Neural progenitor cell (in vitro differentiated cells): Measurements from ENCODE around the gene LRRC26. TPM values are rescaled to one million over a fixed set of nuclear protein-coding genes. Genes with fewer than 3 reads are reported as not detected.

Experiments used
- DNase-seq: peaks from one replicate; pipeline ENCODE4 v3.0.0-alpha.2; 2016; ENCODE audit warnings: low spot score
- H2AFZ ChIP-seq: fragments of 200-600 bp; sonication (generic); replicated peaks from 2 replicates; pipeline ENCODE4 v1.6.1; 2016; ENCODE audit warnings: antibody characterized with exemption
- H3F3A ChIP-seq: fragments of 200-600 bp; sonication (generic); 2 replicates; pipeline ENCODE4 v1.6.1; 2016; ENCODE audit warnings: antibody characterized with exemption, low read depth
- H3K27ac ChIP-seq: fragments of 200-600 bp; sonication (generic); 2 replicates; pipeline ENCODE4 v1.5.1; 2016; ENCODE audit warnings: mild to moderate bottlenecking
- H3K27me3 ChIP-seq: fragments of 200-600 bp; sonication (generic); 2 replicates; pipeline ENCODE4 v1.6.1; 2016; ENCODE audit warnings: mild to moderate bottlenecking, moderate library complexity
- H3K36me3 ChIP-seq: fragments of 200-600 bp; sonication (generic); 2 replicates; pipeline ENCODE4 v1.5.1; 2016
- H3K4me1 ChIP-seq: fragments of 200-600 bp; sonication (generic); 2 replicates; pipeline ENCODE4 v1.6.1; 2016; ENCODE audit warnings: mixed run types
- H3K4me2 ChIP-seq: fragments of 200-600 bp; sonication (generic); 2 replicates; pipeline ENCODE4 v1.6.1; 2016
- H3K4me3 ChIP-seq: fragments of 200-600 bp; sonication (generic); 2 replicates; pipeline ENCODE4 v1.5.1; 2016
- H3K79me2 ChIP-seq: fragments of 200-600 bp; sonication (generic); 2 replicates; pipeline ENCODE4 v1.6.1; 2016; ENCODE audit warnings: low read depth
- H3K9ac ChIP-seq: fragments of 200-600 bp; sonication (generic); 2 replicates; pipeline ENCODE4 v1.6.1; 2016
- H3K9me3 ChIP-seq: fragments of 200-600 bp; sonication (generic); 2 replicates; pipeline ENCODE4 v1.5.1; 2016; ENCODE audit warnings: low read depth
- H4K20me1 ChIP-seq: fragments of 200-600 bp; sonication (generic); 2 replicates; pipeline ENCODE4 v1.6.1; 2016; ENCODE audit warnings: low read depth
- H3K27ac Mint-ChIP-seq: 3 replicates; pipeline ENCODE4 v1.8.0; 2021; ENCODE audit warnings: mixed read lengths
- H3K27me3 Mint-ChIP-seq: 2 replicates; pipeline ENCODE4 v1.8.0; 2022; ENCODE audit warnings: low read depth, mild to moderate bottlenecking, inconsistent platforms, moderate library complexity, mixed read lengths; ENCODE audit not compliant: insufficient read depth
- H3K36me3 Mint-ChIP-seq: 3 replicates; pipeline ENCODE4 v1.8.0; 2021; ENCODE audit warnings: mixed read lengths
- H3K4me1 Mint-ChIP-seq: 3 replicates; pipeline ENCODE4 v1.8.0; 2021; ENCODE audit warnings: mixed read lengths
- H3K4me3 Mint-ChIP-seq: 3 replicates; pipeline ENCODE4 v1.8.0; 2021; ENCODE audit warnings: mild to moderate bottlenecking, moderate library complexity, mixed read lengths
- H3K9me3 Mint-ChIP-seq: 3 replicates; pipeline ENCODE4 v1.8.0; 2020; ENCODE audit warnings: mixed read lengths
- EZH2 ChIP-seq: fragments of 200-600 bp; sonication (generic); IDR thresholded peaks from 2 replicates; pipeline ENCODE4 v1.6.1; 2017; ENCODE audit warnings: antibody characterized with exemption, mild to moderate bottlenecking, moderate library complexity
- EZH2phosphoT487 ChIP-seq: fragments of 200-600 bp; sonication (generic); IDR thresholded peaks from 2 replicates; pipeline ENCODE4 v1.6.1; 2017; ENCODE audit warnings: antibody characterized with exemption
- total RNA-seq: library from RNA; depleted of rRNA; stranded (reverse); fragments of >200 nt; gene quantifications from 2 replicates; pipeline ENCODE4 v1.2.3, GENCODE V29; 2015; ENCODE audit warnings: low replicate concordance
- TF ChIP-seq, protein P1 (sequence below): fragments of 200-600 bp; sonication (generic); IDR thresholded peaks from 2 replicates; pipeline ENCODE4 v1.5.1; 2017; ENCODE audit warnings: antibody characterized with exemption, mild to moderate bottlenecking

LRRC26 gene
- total RNA-seq, 1 donor from 2014 or later, result not detected

GRCh38 chr9:137167747-137168572 is 1.9 kb downstream of the LRRC26 start:
- TF ChIP-seq EZH2 (peak; percentile 84), EZH2phosphoT487 (no peak)
- TF ChIP-seq, protein P1, sequence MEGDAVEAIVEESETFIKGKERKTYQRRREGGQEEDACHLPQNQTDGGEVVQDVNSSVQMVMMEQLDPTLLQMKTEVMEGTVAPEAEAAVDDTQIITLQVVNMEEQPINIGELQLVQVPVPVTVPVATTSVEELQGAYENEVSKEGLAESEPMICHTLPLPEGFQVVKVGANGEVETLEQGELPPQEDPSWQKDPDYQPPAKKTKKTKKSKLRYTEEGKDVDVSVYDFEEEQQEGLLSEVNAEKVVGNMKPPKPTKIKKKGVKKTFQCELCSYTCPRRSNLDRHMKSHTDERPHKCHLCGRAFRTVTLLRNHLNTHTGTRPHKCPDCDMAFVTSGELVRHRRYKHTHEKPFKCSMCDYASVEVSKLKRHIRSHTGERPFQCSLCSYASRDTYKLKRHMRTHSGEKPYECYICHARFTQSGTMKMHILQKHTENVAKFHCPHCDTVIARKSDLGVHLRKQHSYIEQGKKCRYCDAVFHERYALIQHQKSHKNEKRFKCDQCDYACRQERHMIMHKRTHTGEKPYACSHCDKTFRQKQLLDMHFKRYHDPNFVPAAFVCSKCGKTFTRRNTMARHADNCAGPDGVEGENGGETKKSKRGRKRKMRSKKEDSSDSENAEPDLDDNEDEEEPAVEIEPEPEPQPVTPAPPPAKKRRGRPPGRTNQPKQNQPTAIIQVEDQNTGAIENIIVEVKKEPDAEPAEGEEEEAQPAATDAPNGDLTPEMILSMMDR, result no peak
- Mint-ChIP-seq H3K27me3 (peaks cover 45% of the 10 kb centered on the region), H3K27ac (no peak overlapping the region), H3K36me3 (no peaks in the 10 kb centered on the region), H3K9me3 (no peaks in the 10 kb centered on the region), H3K4me1 (peaks cover 3% of the 10 kb centered on the region), H3K4me3 (peak overlapping the region; percentile 48)
- H3K27ac ChIP-seq, result no peak overlapping the region
- no peak overlapping the region for H2AFZ ChIP-seq
- H3K79me2 ChIP-seq, result no peaks in the 10 kb centered on the region
- H4K20me1 ChIP-seq, result peaks cover 61% of the 10 kb centered on the region
- no peaks in the 10 kb centered on the region for H3K9me3 ChIP-seq
- H3K4me2 ChIP-seq, result peak overlapping the region; percentile 93
- no peak overlapping the region for H3K9ac ChIP-seq
- peaks cover 100% of the 10 kb centered on the region for H3K27me3 ChIP-seq
- peaks cover 14% of the 10 kb centered on the region for H3K4me1 ChIP-seq
- peak overlapping the region; percentile 52 for H3K4me3 ChIP-seq
- H3K36me3 ChIP-seq, result no peaks in the 10 kb centered on the region
- peak; percentile 73 for DNase-seq
- H3F3A ChIP-seq, result peaks cover 17% of the 10 kb centered on the region

DNA sequence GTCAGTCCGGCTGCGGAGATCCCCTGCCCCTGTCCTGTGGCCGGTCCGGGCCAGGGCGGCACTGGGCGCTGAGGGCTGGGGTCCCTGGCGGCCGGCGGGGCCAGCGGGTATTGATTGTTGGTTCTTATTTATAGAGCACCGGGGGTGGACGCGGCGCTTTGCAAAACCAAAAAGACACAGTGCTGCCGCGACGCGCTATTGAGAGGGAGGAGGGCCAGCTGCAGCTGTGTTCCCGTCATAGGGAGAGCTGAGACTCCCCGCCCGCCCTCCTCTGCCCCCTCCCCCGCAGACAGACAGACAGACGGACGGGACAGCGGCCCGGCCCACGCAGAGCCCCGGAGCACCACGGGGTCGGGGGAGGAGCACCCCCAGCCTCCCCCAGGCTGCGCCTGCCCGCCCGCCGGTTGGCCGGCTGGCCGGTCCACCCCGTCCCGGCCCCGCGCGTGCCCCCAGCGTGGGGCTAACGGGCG is 2.5 kb downstream of the LRRC26 start:
- no peaks in the 10 kb centered on the region for H3K36me3 ChIP-seq
- H3K27me3 ChIP-seq, result peaks cover 100% of the 10 kb centered on the region
- H4K20me1 ChIP-seq, result peaks cover 68% of the 10 kb centered on the region
- no peak overlapping the region for H3K4me3 Mint-ChIP-seq
- H3K27ac Mint-ChIP-seq, result no peak overlapping the region
- no peak overlapping the region for H2AFZ ChIP-seq
- H3K4me3 ChIP-seq, result no peak overlapping the region
- H3K9ac ChIP-seq, result no peak overlapping the region
- H3K9me3 ChIP-seq, result no peaks in the 10 kb centered on the region
- peaks cover 17% of the 10 kb centered on the region for H3F3A ChIP-seq
- H3K9me3 Mint-ChIP-seq, result no peaks in the 10 kb centered on the region
- no peak overlapping the region for H3K27ac ChIP-seq
- H3K4me2 ChIP-seq, result peak overlapping the region; percentile 93
- H3K4me1 ChIP-seq, result peaks cover 18% of the 10 kb centered on the region
- TF ChIP-seq, protein P1, result no peak
- TF ChIP-seq EZH2 (no peak), EZH2phosphoT487 (no peak)
- peaks cover 3% of the 10 kb centered on the region for H3K4me1 Mint-ChIP-seq
- H3K79me2 ChIP-seq, result no peaks in the 10 kb centered on the region
- peaks cover 47% of the 10 kb centered on the region for H3K27me3 Mint-ChIP-seq
- no peak for DNase-seq
- H3K36me3 Mint-ChIP-seq, result no peaks in the 10 kb centered on the region

GRCh38 chr9:137166380-137167229 is 3.2 kb downstream of the LRRC26 start:
- Histone ChIP-seq H3K9ac (no peak overlapping the region), H3K27ac (no peak overlapping the region), H3K36me3 (no peaks in the 10 kb centered on the region), H3K4me1 (peaks cover 22% of the 10 kb centered on the region), H3K9me3 (no peaks in the 10 kb centered on the region), H3K4me3 (no peak overlapping the region), H3K79me2 (no peaks in the 10 kb centered on the region), H3K4me2 (no peak overlapping the region), H2AFZ (no peak overlapping the region), H3F3A (peaks cover 20% of the 10 kb centered on the region), H4K20me1 (peaks cover 68% of the 10 kb centered on the region), H3K27me3 (peaks cover 100% of the 10 kb centered on the region)
- H3K36me3 Mint-ChIP-seq, result no peaks in the 10 kb centered on the region
- H3K27ac Mint-ChIP-seq, result no peak overlapping the region
- peaks cover 48% of the 10 kb centered on the region for H3K27me3 Mint-ChIP-seq
- no peak overlapping the region for H3K4me3 Mint-ChIP-seq
- H3K9me3 Mint-ChIP-seq, result no peaks in the 10 kb centered on the region
- peaks cover 3% of the 10 kb centered on the region for H3K4me1 Mint-ChIP-seq
- DNase-seq, result no peak
- TF ChIP-seq EZH2, result no peak
- no peak for TF ChIP-seq EZH2phosphoT487
- TF ChIP-seq, protein P1, result no peak
